ENCODE data around the gene MRPS24. TPM values are rescaled to one million over a fixed set of nuclear protein-coding genes. Genes with fewer than 3 reads are reported as not detected.
A peak's percentile ranks its signal among the peaks of the same experiment; 100 is the strongest.

The MRPS24 gene
- total RNA-seq, 2 experiments from 2014 or later = 115 to 128 TPM

DNA sequence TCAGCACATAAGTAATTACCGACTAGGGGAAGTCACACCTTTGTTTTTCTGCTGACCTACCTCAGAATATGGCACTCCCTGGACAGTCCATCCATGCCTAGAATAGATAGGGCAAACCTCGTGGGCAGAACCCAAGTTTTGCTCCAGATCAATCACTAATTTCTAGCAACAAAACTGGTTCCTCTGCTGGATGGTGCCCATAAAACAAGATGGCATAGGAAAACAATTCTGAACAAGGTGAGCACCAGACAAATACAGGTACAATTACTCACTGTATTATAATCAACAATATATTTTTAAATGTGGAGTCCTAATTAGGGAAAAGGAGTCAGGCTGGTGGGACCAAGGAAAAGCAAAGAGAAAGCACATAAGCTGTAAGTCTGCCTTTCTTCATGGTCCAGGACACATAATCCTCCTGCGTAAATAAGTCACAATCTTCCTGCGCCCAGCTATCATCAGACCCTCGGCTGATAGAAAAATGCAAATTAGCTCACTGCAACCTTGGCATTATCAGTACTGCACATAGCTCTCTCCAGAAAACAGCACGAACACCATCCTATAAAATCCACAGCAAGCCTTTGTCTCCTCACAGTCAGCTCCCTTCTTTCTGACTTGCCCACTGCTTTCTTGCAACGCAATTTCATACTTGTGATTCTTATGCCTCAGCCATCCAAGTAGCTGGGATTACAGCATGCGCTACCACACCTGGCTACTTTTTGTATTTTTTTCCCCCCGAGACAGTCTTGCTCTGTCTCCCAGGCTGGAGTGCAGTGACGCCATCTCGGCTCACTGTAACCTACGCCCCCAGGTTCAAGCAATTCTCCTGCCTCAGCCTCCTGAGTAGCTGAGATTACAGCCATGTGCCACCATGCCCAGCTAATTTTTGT, 22.0 kb upstream of the MRPS24 start:
- H3K4me3 Mint-ChIP-seq = no peak overlapping the region
- ChIA-PET POLR2A (interaction anchor here (1.4 kb wide), 1 partner anchor 13 kb away, joined by 4 read pairs; no protein-coding TSS in a partner anchor), CTCF (no interaction called here)
- intact Hi-C loops (cut with micrococcal nuclease) = no loop called here
- no peak for DNase-seq
- H3K9me3 Mint-ChIP-seq = no peaks in the 10 kb centered on the region
- H3K27me3 Mint-ChIP-seq = no peaks in the 10 kb centered on the region
- H3K36me3 Mint-ChIP-seq = peaks cover 8% of the 10 kb centered on the region
- H3K4me1 Mint-ChIP-seq (ENCODE audit: low read depth) = peaks cover 44% of the 10 kb centered on the region
- H3K27ac Mint-ChIP-seq = no peak overlapping the region

DNA sequence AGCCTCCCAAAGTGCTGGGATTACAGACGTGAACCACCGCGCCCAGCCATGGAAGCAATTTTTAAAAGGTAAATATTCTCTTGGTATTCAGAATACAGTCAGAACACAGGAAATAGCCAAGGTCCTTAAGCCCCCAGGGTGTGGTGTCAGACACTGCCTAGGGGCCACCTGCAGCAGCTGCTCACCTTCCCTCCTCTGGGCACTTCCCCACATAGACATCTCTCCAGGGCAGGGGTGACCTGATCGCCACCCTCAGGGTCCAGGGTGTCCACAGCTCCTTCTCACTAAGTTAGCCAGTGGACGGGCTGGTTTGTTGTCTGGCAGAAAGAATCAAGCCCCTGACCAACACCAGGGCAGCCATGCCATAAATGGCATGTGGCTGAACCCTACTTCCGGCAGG, 21.2 kb upstream of the MRPS24 start:
- DNase-seq = no peak
- H3K4me3 Mint-ChIP-seq = no peak overlapping the region
- peaks cover 44% of the 10 kb centered on the region for H3K4me1 Mint-ChIP-seq (ENCODE audit: low read depth)
- H3K9me3 Mint-ChIP-seq = no peaks in the 10 kb centered on the region
- POLR2A ChIA-PET = no interaction called here
- no peak overlapping the region for H3K27ac Mint-ChIP-seq
- H3K27me3 Mint-ChIP-seq = no peaks in the 10 kb centered on the region
- peaks cover 3% of the 10 kb centered on the region for H3K36me3 Mint-ChIP-seq
- CTCF ChIA-PET = no interaction called here
- intact Hi-C loops (cut with micrococcal nuclease) = no loop called here

DNA sequence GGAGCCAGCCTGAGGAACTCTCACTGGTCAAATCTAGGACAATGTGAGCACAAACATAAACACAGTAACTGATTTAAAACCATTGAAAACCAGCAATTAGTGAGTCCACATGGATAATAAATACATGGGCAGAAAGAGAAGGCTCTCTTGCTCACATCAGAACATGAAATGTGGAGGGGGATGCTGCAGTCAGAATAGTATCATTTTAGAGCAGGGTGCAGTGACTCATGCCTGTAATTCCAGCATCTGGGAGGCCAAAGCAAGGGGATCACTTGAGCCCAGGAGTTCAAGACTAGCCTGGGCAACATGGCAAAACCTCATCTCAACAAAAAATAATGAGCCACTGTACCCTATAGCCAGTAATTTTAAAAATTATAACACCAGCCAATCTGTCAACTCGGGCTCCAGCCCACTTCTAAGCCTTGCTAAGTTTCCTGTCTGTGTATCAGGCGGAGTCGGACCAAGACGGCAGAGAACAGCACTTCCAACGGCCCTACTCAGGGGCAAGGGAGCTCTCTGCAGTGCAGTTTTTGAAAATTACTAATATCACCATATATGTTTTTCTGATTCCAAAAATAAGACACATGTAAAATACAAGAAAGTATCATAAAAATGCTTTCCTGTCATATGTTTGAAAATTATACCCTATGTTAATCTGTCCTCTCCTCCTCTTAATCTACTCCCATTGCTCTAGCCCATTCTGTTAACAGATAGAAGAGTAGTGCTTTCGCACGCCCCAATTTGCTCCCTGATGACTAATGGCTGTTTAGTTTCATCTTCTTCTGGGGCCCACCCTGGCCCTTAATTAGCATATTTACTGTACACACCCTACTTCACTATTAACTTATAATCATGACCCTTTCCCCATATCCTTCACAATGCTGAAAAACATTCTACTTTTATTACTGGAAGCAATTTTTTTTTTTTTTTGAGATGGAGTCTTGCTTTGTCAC, 20.0 kb upstream of the MRPS24 start:
- Mint-ChIP-seq H3K27me3 (no peaks in the 10 kb centered on the region), H3K4me1 (ENCODE audit: low read depth) (peaks cover 44% of the 10 kb centered on the region), H3K27ac (no peak overlapping the region), H3K9me3 (no peaks in the 10 kb centered on the region), H3K4me3 (no peak overlapping the region), H3K36me3 (peaks cover 4% of the 10 kb centered on the region)
- ChIA-PET POLR2A (no interaction called here), CTCF (no interaction called here)
- intact Hi-C loops (cut with micrococcal nuclease) = no loop called here
- peak; percentile 21 for DNase-seq

DNA sequence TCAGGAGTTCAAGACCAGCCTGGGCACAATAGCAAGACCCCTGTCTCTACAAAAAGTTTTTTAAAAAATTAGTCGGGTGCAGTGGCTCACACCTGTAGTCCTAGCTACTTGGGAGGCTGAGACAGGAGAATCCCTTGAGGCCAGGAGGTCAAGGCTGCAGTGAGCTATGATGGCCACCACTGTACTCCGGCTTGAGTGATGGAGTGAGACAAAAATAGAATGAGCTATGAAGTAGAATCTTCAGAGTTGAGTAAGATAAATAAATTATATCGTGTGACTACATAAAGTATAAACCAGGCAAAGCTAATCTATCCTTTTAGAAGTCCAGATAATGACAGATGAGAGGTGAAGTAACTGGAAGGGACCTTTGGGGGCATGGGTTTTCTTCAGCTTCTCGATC, 15.3 kb upstream of the MRPS24 start:
- no peaks in the 10 kb centered on the region for H3K27me3 Mint-ChIP-seq
- no peak overlapping the region for H3K27ac Mint-ChIP-seq
- intact Hi-C loops (cut with micrococcal nuclease) = no loop called here
- H3K4me1 Mint-ChIP-seq (ENCODE audit: low read depth) = peaks cover 12% of the 10 kb centered on the region
- peaks cover 13% of the 10 kb centered on the region for H3K36me3 Mint-ChIP-seq
- no peaks in the 10 kb centered on the region for H3K9me3 Mint-ChIP-seq
- POLR2A ChIA-PET = interaction anchor here (0.6 to 1.1 kb wide), 3 partner anchors 9 to 207 kb away, joined by 3 to 4 read pairs (median 3); no protein-coding TSS in a partner anchor
- CTCF ChIA-PET = interaction anchor here (0.7 to 1.2 kb wide), 2 partner anchors 8 to 201 kb away, joined by 3 read pairs; no protein-coding TSS in a partner anchor
- H3K4me3 Mint-ChIP-seq = no peak overlapping the region
- no peak for DNase-seq

DNA sequence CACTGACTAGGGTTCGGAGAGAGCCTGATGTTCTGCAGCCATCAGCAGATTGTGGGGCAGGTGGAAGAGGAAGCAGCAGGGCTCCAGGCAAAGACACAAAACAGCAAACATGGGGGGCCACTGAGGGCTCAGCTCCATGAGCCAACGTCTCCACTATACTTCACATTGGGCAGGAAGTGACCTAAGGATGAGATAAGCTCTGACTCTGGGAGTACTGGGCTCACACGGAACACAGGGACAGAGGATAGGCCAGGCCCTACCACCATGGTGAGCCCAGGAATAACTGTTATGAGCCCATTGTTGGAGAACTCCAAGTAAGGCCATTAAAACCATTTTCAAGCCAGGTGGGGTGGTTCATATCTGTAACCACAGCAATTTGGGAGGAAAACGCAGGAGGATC, 14.9 kb upstream of the MRPS24 start:
- Mint-ChIP-seq H3K4me1 (ENCODE audit: low read depth) (peaks cover 8% of the 10 kb centered on the region), H3K27me3 (no peaks in the 10 kb centered on the region), H3K4me3 (no peak overlapping the region), H3K9me3 (no peaks in the 10 kb centered on the region), H3K36me3 (peaks cover 15% of the 10 kb centered on the region), H3K27ac (no peak overlapping the region)
- ChIA-PET CTCF (interaction anchor here (0.7 to 1.2 kb wide), 2 partner anchors 8 to 200 kb away, joined by 3 read pairs; no protein-coding TSS in a partner anchor), POLR2A (interaction anchor here (0.6 to 1.1 kb wide), 3 partner anchors 9 to 207 kb away, joined by 3 to 4 read pairs (median 3); no protein-coding TSS in a partner anchor)
- DNase-seq = no peak
- intact Hi-C loops (cut with micrococcal nuclease) = no loop called here

DNA sequence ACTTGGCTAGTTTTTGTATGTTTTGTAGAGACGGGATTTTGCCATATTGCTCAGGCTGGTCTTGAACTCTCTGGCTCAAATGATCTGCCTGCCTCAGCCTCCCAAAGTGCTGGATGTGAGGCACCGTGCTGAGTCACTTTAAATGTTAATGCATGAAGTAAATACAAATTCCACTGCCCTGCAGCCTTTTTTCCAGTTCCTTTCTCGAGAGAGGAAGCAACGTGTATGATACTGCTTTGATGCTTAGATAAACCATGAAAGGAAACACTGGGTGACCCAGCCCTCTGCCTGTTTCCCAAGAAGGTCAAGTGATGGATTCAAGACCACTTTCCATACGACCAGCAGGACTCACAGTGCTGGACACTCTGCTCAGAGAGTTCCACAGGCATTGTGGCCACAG, 11.3 kb upstream of the MRPS24 start:
- H3K27ac Mint-ChIP-seq = no peak overlapping the region
- H3K4me3 Mint-ChIP-seq = no peak overlapping the region
- intact Hi-C loops (cut with micrococcal nuclease) = no loop called here
- no peaks in the 10 kb centered on the region for H3K27me3 Mint-ChIP-seq
- POLR2A ChIA-PET = no interaction called here
- H3K4me1 Mint-ChIP-seq (ENCODE audit: low read depth) = no peaks in the 10 kb centered on the region
- CTCF ChIA-PET = no interaction called here
- peaks cover 44% of the 10 kb centered on the region for H3K36me3 Mint-ChIP-seq
- no peak for DNase-seq
- no peaks in the 10 kb centered on the region for H3K9me3 Mint-ChIP-seq

DNA sequence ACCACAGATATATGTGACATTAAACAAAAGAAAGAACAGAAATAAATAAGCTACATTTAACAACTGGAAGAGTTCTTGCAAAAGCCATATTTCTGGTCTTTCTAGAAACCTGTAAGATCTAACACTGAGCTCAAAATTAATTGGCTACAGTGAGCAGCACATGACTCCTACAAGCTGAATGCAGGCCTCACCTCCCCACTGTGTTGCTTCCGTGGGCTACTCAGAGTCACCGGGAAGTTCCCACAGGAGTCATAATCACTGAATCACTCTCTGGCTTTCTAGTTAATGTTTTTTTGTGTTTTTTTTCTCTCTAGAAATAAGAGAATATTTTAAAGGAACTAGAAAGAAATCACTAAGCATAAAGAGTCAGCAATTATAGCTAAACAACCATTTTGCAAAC, 10.2 kb upstream of the MRPS24 start:
- intact Hi-C loops (cut with micrococcal nuclease) = no loop called here
- peak overlapping the region; percentile 43 for H3K27ac Mint-ChIP-seq
- H3K36me3 Mint-ChIP-seq = peaks cover 47% of the 10 kb centered on the region
- no peaks in the 10 kb centered on the region for H3K4me1 Mint-ChIP-seq (ENCODE audit: low read depth)
- no peak overlapping the region for H3K4me3 Mint-ChIP-seq
- POLR2A ChIA-PET = no interaction called here
- DNase-seq = no peak
- no peaks in the 10 kb centered on the region for H3K27me3 Mint-ChIP-seq
- no peaks in the 10 kb centered on the region for H3K9me3 Mint-ChIP-seq
- CTCF ChIA-PET = interaction anchor here (0.8 kb wide), 1 partner anchor 41 kb away, joined by 3 read pairs; no protein-coding TSS in a partner anchor

DNA sequence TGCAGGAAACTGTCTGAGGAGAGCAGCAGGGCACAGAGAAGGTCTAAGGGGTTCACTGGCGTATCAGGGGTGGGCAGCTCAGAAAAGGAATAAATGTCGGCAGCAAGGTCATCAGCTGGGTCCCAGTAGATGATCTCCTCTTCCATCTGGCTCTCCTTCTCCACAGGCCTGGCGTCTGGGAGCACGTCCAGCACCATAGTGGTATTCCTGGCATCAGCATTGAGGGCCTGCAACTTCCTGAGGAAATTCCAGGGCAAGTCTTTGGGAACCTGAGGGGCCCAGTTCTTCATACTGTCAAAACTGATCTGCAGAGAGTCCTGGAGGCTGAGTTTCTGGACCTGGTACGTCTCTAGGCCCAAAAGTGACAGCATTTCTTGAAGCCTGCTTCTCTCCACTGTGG, 9.6 kb upstream of the MRPS24 start:
- peak overlapping the region; percentile 43 for H3K27ac Mint-ChIP-seq
- peaks cover 47% of the 10 kb centered on the region for H3K36me3 Mint-ChIP-seq
- ChIA-PET CTCF (no interaction called here), POLR2A (no interaction called here)
- no peaks in the 10 kb centered on the region for H3K9me3 Mint-ChIP-seq
- H3K4me1 Mint-ChIP-seq (ENCODE audit: low read depth) = no peaks in the 10 kb centered on the region
- DNase-seq = no peak
- H3K27me3 Mint-ChIP-seq = no peaks in the 10 kb centered on the region
- H3K4me3 Mint-ChIP-seq = no peak overlapping the region
- intact Hi-C loops (cut with micrococcal nuclease) = no loop called here

DNA sequence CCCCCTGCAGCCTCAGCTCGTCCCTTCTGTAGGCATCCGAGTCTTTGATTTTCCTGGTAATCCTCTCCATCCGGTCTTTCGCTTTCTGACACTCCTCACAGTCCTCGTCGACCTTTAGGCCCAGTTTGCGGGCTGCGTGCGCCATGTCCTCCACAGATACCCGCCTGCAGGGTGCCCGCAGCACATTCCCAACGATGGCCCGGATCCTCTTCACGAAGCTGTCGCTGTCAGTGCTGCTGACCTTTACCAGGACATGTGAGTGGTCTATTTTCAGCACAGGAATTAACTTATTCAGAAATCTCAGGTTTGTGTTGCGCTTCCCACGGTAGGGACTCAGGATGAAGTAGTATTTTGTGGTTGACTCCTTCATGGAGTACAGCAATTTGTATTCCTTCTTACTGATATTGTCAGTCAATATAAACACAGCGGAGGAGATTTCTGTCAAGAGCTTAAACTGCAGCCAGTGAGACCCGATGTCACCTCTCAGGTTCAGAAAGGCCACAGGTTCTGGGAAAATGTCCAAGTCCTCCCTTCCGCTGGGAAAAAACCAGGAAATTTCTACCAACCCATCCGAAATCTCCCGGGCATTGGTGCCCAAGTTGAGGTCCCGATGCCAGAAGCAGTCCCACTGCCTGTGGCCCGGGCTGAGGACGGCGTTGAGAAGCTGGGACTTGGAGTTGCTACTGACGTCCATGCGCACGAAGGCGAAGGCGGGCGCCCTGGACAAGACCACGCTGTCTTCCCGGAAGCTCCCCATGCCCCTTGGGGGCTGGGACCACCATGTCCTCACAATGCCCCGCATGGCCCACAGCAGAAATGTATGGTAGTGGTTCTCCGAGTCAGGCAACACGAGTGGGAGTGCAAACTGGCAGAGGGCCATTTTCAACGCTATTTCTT, 8.9 kb upstream of the MRPS24 start:
- ChIA-PET CTCF (no interaction called here), POLR2A (no interaction called here)
- H3K4me1 Mint-ChIP-seq (ENCODE audit: low read depth) = no peaks in the 10 kb centered on the region
- DNase-seq = no peak
- H3K36me3 Mint-ChIP-seq = peaks cover 45% of the 10 kb centered on the region
- H3K27ac Mint-ChIP-seq = no peak overlapping the region
- H3K9me3 Mint-ChIP-seq = no peaks in the 10 kb centered on the region
- H3K4me3 Mint-ChIP-seq = no peak overlapping the region
- intact Hi-C loops (cut with micrococcal nuclease) = no loop called here
- no peaks in the 10 kb centered on the region for H3K27me3 Mint-ChIP-seq

DNA sequence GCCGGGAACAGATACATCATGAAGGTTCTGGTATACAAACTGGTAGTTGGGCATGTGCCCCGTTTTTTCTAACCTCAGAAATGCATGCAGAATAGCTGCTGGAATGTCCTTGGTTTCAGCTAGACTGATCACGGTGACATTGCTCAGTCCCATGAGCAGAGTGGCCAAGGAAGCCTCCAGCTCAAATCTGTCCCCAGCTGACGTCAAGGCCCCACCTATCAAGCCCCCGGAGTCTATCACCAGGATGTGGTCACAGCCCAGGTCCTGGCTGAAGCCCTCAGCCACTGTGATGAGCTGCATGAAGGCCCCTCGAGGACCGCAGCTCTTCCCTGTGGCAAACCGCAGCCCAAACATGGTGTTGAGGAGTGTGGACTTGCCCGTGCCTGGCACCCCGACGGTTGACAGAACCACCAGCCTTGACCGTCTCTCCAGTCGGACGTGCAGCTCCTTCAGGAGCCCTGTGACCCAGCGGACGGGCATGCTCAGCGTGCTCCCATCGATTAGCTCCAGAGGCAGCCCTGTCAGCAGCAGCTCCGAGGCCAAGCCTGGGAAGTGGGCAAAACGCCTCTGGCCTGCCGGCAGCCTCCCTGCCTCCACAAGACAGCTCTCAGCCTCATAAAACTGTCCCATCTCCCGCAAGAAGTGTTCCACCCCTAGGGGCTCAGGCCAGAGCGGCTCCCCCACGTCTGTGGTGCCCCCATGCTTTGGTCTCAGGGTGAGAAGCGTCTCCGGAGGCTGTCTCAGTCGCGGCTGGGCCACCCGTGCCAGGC, 7.8 kb upstream of the MRPS24 start:
- Mint-ChIP-seq H3K36me3 (peaks cover 45% of the 10 kb centered on the region), H3K27ac (no peak overlapping the region), H3K27me3 (no peaks in the 10 kb centered on the region), H3K4me3 (no peak overlapping the region), H3K9me3 (no peaks in the 10 kb centered on the region), H3K4me1 (ENCODE audit: low read depth) (peaks cover 9% of the 10 kb centered on the region)
- intact Hi-C loops (cut with micrococcal nuclease) = no loop called here
- no peak for DNase-seq
- ChIA-PET CTCF (interaction anchor here (1.2 kb wide), 1 partner anchor 8 kb away, joined by 3 read pairs; no protein-coding TSS in a partner anchor), POLR2A (no interaction called here)

DNA sequence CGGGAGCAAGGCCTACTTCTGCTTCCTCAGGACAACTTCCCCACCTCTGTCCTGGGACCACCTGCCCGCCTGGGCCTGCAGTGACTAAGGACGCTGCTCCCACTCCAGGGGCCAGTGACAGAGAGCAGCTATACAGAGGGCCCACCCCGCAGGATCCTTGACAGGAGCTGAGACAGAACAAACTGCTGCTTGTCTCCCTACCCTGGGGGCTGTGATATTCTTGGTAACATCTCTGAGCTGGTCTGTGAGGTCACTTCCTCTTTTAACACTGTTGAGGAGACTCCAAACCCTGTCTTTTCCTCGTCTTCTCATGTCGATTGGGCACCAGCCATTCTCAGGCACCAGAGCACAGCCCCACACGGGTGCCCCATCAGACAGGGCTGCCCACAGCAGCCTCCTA, 6.9 kb upstream of the MRPS24 start:
- intact Hi-C loops (cut with micrococcal nuclease) = no loop called here
- H3K9me3 Mint-ChIP-seq = no peaks in the 10 kb centered on the region
- DNase-seq = no peak
- H3K4me3 Mint-ChIP-seq = no peak overlapping the region
- no peak overlapping the region for H3K27ac Mint-ChIP-seq
- H3K27me3 Mint-ChIP-seq = no peaks in the 10 kb centered on the region
- CTCF ChIA-PET = interaction anchor here (1.2 kb wide), 1 partner anchor 9 kb away, joined by 3 read pairs; no protein-coding TSS in a partner anchor
- H3K4me1 Mint-ChIP-seq (ENCODE audit: low read depth) = peaks cover 10% of the 10 kb centered on the region
- POLR2A ChIA-PET = no interaction called here
- peaks cover 40% of the 10 kb centered on the region for H3K36me3 Mint-ChIP-seq

Measured in activated CD4-positive, alpha-beta memory T cell treated with anti-CD3 and anti-CD28 coated beads for 36 hours (primary cell).